NCI-H2171 treated with DMSO at 0.1 percent for 48 hours (cell line): ENCODE results near the gene API5.

Experiments
- DNase-seq: peaks from one replicate; lab custom pipeline; 2025; lab: John Stamatoyannopoulos, UW

The API5 gene

GRCh38 chr11:43359422-43359818 lies 47.6 kb downstream of the API5 start:
- DNase-seq = peak; percentile 49

- no peak for DNase-seq
These were observed 48.7 kb downstream of the API5 start for GRCh38 chr11:43360361-43361032.

- no peak for DNase-seq
These were observed 54.9 kb downstream of the API5 start for GRCh38 chr11:43366677-43367076.

- no peak for DNase-seq
These were observed 55.8 kb downstream of the API5 start for GRCh38 chr11:43367382-43368178.

- no peak for DNase-seq
These were observed 64.3 kb downstream of the API5 start for GRCh38 chr11:43376065-43376464.

- no peak for DNase-seq
These were observed 64.8 kb downstream of the API5 start for GRCh38 chr11:43376594-43376993.

- no peak for DNase-seq
These were observed 65.6 kb downstream of the API5 start for GRCh38 chr11:43377389-43377788.

- DNase-seq = no peak
These were observed 67.1 kb downstream of the API5 start for GRCh38 chr11:43378897-43379296.

- no peak for DNase-seq
These were observed 70.0 kb downstream of the API5 start for GRCh38 chr11:43381802-43382201.

GRCh38 chr11:43382614-43383013 lies 70.8 kb downstream of the API5 start:
- no peak for DNase-seq

- DNase-seq = no peak
These were observed 72.6 kb downstream of the API5 start for GRCh38 chr11:43384393-43384792.

GRCh38 chr11:43392713-43393112 lies 80.9 kb downstream of the API5 start:
- no peak for DNase-seq

- DNase-seq = no peak
These were observed 82.1 kb downstream of the API5 start for GRCh38 chr11:43393765-43394355.
